Breast epithelium (tissue), 4 donors: ENCODE measurements around the gene CORO2B. TPM values are rescaled to one million over a fixed set of nuclear protein-coding genes. Genes with fewer than 3 reads are reported as not detected.

Experiments
- DNase-seq, 2 donors: peaks; one replicate each; pipeline ENCODE4 v3.0.0-alpha.2; 2019; ENCODE audit warnings: low spot score in 2 of 2
- H3K27ac ChIP-seq, 2 donors: fragments of 200-600 bp; sonication (generic) in 1 of 2; one replicate each; pipeline ENCODE4 v1.5.1; 2016 to 2019; ENCODE audit warnings: mild to moderate bottlenecking in 1 of 2
- H3K27me3 ChIP-seq, 2 donors: fragments of 200-600 bp; sonication (generic) in 1 of 2; one replicate each; pipeline versions ENCODE4 v1.5.1 to v1.6.0; 2017 to 2019; ENCODE audit warnings: control low read depth in 1 of 2, mild to moderate bottlenecking in 1 of 2
- H3K36me3 ChIP-seq: fragments of 200-600 bp; one replicate; pipeline ENCODE4 v1.5.1; 2019
- H3K4me1 ChIP-seq, 2 donors: fragments of 200-600 bp; sonication (generic); one replicate each; pipeline ENCODE4 v1.5.1; 2016 to 2019; ENCODE audit warnings: control low read depth in 1 of 2
- H3K4me3 ChIP-seq, 3 donors: fragments of 200-600 bp; sonication (generic); 1 replicate in 2 of 3; 2 replicates in 1 of 3; pipeline ENCODE4 v1.5.1; 2016 to 2019; ENCODE audit warnings: mild to moderate bottlenecking in 3 of 3, moderate library complexity in 2 of 3
- H3K9me3 ChIP-seq, 2 donors: fragments of 200-600 bp; sonication (generic) in 1 of 2; one replicate each; pipeline ENCODE4 v1.5.1; 2016 to 2019; ENCODE audit warnings: control low read depth in 1 of 2
- POLR2A ChIP-seq: fragments of 450-650 bp; IDR thresholded peaks from one replicate; pipeline ENCODE4 v1.6.1; 2016; ENCODE audit warnings: antibody characterized with exemption, mild to moderate bottlenecking, moderate library complexity
- POLR2AphosphoS5 ChIP-seq, 3 donors: sonication (generic); formaldehyde crosslinking; IDR thresholded peaks; one replicate each; pipeline ENCODE4 v1.6.1; 2017; ENCODE audit warnings: antibody characterized with exemption in 3 of 3
- intact Hi-C: fragments of 100-400 bp; cut with DNase I; formaldehyde crosslinking; loops from one replicate; pipeline ENCODE4 v1.15.1; 2023; ENCODE audit warnings: low total_unique reads
- total RNA-seq, 3 donors: library from RNA; depleted of rRNA; stranded (reverse); fragments of >200 nt; gene quantifications; one replicate each; pipeline ENCODE4 v1.1.0, GENCODE V29; 2016
- TF ChIP-seq, protein P1 (sequence below), 3 donors: fragments of 450-650 bp; IDR thresholded peaks; one replicate each; pipeline ENCODE4 v1.5.1; 2016 to 2017; ENCODE audit warnings: antibody characterized with exemption in 3 of 3, mild to moderate bottlenecking in 3 of 3, moderate library complexity in 3 of 3

The CORO2B gene
- total RNA-seq, 3 donors from 2014 or later, result 2.9 to 11.2 (median 3.5) TPM

DNA sequence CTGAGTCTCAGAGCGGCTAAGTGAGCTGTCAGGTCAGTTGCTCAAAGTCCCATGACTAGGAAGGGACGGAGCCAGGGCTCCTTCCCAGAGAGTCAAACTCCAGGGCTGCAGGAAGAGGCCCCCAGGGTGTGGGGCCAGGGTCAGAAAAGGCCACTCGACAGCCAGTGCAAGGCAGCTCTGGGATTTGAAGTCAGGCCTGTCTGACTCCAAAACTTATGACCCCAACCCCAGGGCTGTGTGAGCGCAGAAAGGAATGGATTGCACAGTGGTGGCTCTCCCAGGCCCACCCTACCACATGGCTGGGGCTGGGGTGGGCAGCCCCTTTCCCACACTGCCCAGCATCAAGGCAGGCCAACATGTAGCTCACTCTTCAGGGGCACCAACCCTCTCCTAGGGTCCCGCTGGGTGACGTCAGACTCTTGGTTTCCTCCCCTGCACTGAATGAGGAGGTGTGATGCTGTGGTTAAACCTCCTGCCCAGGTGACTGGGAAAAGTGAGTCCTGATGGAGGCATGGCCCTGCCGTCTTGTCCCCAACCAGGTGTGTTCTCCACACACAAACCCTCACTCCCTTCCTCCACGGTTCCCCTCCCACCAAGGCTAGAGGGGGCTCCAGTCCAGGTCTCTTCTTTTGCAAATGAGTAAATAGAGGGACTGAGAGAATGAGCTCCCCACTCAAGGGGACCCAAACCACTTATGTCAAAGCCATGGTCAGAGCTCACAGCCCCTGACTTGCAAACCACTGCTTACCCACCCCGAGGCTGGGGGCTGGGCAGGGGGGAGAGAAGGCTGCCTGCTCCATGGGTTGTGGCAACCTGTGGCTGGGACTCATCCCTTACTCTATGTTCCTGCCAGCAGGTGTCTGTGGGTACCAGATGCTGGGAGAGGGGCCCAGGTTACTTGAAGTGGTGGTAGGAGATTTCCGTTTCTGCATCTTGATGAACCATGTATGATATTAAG, 23.8 kb upstream of the CORO2B start:
- no peak overlapping the region for H3K27ac ChIP-seq
- intact Hi-C loops, result loop anchor here (10.0 kb wide), 2 partner anchors 120 to 720 kb away; no protein-coding TSS in a partner anchor
- peaks cover 0 to 4% of the 10 kb centered on the region in 2 donors for H3K27me3 ChIP-seq
- H3K9me3 ChIP-seq, result no peaks in the 10 kb centered on the region
- no peak overlapping the region for H3K4me3 ChIP-seq
- DNase-seq, result peak in 1 of 2 donors; percentile 39
- TF ChIP-seq POLR2A, result no peak
- TF ChIP-seq POLR2AphosphoS5 (IDR thresholded peaks at IDR 0.05), result no peak
- TF ChIP-seq, protein P1, sequence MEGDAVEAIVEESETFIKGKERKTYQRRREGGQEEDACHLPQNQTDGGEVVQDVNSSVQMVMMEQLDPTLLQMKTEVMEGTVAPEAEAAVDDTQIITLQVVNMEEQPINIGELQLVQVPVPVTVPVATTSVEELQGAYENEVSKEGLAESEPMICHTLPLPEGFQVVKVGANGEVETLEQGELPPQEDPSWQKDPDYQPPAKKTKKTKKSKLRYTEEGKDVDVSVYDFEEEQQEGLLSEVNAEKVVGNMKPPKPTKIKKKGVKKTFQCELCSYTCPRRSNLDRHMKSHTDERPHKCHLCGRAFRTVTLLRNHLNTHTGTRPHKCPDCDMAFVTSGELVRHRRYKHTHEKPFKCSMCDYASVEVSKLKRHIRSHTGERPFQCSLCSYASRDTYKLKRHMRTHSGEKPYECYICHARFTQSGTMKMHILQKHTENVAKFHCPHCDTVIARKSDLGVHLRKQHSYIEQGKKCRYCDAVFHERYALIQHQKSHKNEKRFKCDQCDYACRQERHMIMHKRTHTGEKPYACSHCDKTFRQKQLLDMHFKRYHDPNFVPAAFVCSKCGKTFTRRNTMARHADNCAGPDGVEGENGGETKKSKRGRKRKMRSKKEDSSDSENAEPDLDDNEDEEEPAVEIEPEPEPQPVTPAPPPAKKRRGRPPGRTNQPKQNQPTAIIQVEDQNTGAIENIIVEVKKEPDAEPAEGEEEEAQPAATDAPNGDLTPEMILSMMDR (IDR thresholded peaks at IDR 0.05), result no peak
- no peaks in the 10 kb centered on the region for H3K4me1 ChIP-seq
- no peaks in the 10 kb centered on the region for H3K36me3 ChIP-seq

DNA sequence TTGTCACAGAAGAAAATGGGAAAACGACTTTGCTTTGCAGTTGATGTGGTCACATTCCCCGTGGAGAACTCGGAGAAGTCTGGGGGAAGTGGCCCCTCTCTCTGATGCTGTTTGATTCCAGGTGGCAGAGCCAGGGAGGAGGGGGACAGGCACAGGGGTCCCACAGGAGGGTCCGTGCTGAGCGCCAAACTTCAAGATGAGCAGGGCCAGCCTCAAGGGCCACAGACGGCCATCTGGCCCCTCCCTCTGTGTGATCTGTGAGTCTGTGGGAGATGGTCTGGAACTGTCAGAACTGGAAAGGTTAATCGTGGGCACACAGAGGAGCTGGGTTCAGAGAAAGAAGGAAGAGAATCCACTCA, 23.1 kb upstream of the CORO2B start:
- Histone ChIP-seq H3K4me3 (no peak overlapping the region), H3K27ac (no peak overlapping the region), H3K9me3 (no peaks in the 10 kb centered on the region), H3K36me3 (no peaks in the 10 kb centered on the region), H3K27me3 (peaks cover 0 to 6% of the 10 kb centered on the region in 2 donors), H3K4me1 (no peaks in the 10 kb centered on the region)
- TF ChIP-seq POLR2AphosphoS5 (IDR thresholded peaks at IDR 0.05) (no peak), POLR2A (no peak)
- TF ChIP-seq, protein P1 (IDR thresholded peaks at IDR 0.05), result no peak
- peak in 1 of 2 donors; percentile 10 for DNase-seq
- intact Hi-C loops, result loop anchor here (10.0 kb wide), 2 partner anchors 119 to 721 kb away; no protein-coding TSS in a partner anchor

DNA sequence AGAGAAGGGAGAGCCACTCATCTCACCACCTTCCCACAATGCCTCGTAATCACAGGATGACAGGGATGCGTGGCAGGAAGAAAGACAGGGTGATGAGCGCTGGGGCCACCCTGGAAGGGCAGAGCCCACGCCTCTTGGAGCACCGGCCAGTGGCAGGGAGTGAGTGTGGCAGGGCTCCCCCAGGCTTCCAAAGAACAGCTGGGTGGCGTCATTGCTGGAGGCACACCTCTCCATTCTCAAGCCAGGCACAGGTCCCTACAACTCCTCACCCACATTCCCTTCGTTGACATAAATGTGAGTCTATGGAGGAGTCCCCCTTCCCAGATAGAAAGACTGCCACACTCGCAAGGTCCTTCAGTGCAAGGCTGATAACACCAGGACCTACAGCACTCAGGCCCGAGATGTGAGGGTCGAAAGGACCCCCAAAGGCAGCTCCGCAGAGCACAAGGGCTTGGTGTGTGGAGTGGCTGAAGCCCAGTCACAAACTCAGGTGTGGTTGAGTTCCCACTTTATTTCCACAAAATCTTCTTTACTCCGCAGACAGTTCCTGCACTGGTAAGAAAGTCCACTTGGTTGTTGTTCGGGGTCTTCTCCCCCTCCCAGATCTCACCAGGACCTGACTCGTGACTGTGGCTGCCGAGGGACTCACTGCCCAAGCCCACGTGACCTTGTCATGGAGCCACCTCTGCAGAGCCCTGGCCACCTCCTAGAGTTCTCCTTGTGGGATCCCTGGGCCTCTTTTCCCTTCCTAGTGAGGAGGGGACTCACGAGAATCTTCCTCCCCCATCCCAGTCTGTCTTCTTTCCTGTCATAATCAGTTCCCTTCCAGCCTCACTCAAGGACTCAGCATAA, 22.4 kb upstream of the CORO2B start:
- H3K9me3 ChIP-seq, result no peaks in the 10 kb centered on the region
- H3K4me1 ChIP-seq, result no peaks in the 10 kb centered on the region
- no peaks in the 10 kb centered on the region for H3K36me3 ChIP-seq
- TF ChIP-seq POLR2AphosphoS5 (IDR thresholded peaks at IDR 0.05), result no peak
- no peak for TF ChIP-seq POLR2A
- TF ChIP-seq, protein P1 (IDR thresholded peaks at IDR 0.05), result no peak
- H3K27ac ChIP-seq, result no peak overlapping the region
- intact Hi-C loops, result loop anchor here (10.0 kb wide), 2 partner anchors 118 to 722 kb away; no protein-coding TSS in a partner anchor
- DNase-seq, result peak in 1 of 2 donors; percentile 15
- H3K4me3 ChIP-seq, result no peak overlapping the region
- peaks cover 0 to 10% of the 10 kb centered on the region in 2 donors for H3K27me3 ChIP-seq

- H3K27me3 ChIP-seq, result peaks cover 0 to 10% of the 10 kb centered on the region in 2 donors
- no peaks in the 10 kb centered on the region for H3K36me3 ChIP-seq
- H3K27ac ChIP-seq, result no peak overlapping the region
- H3K4me1 ChIP-seq, result no peaks in the 10 kb centered on the region
- H3K4me3 ChIP-seq, result no peak overlapping the region
- intact Hi-C loops, result loop anchor here (10.0 kb wide), 2 partner anchors 117 to 723 kb away; no protein-coding TSS in a partner anchor
- H3K9me3 ChIP-seq, result no peaks in the 10 kb centered on the region
- DNase-seq, result peak in 1 of 2 donors; percentile 17
- TF ChIP-seq POLR2AphosphoS5 (IDR thresholded peaks at IDR 0.05) (no peak), POLR2A (no peak)
- TF ChIP-seq, protein P1 (IDR thresholded peaks at IDR 0.05), result no peak
Measured at GRCh38 chr15:68557469-68558317, 21.1 kb upstream of the CORO2B start.
